ENCODE measurements around the gene TANC1. TPM values are rescaled to one million over a fixed set of nuclear protein-coding genes. Genes with fewer than 3 reads are reported as not detected.
A peak's percentile ranks its signal among the peaks of the same experiment; 100 is the strongest.

Gene TANC1
- total and polyA plus RNA-seq, 4 experiments from 2014 or later: 0.35 to 0.79 (median 0.50) TPM; not detected in 1

- H3K27ac Mint-ChIP-seq: no peak overlapping the region
- Histone ChIP-seq H3K27me3 (ENCODE audit: insufficient read depth, low read length) (no peaks in the 10 kb centered on the region), H3K27ac (ENCODE audit: low read depth, low read length) (no peak overlapping the region), H3K4me3 (ENCODE audit: low read length in 2 of 2) (no peak overlapping the region), H3K36me3 (ENCODE audit: insufficient read depth, low read length) (no peaks in the 10 kb centered on the region), H3K9me3 (ENCODE audit: control insufficient read depth in 1 of 2, low read length in 2 of 2) (no peaks in the 10 kb centered on the region), H3K4me1 (ENCODE audit: insufficient read depth, low read length) (no peaks in the 10 kb centered on the region)
- H3K36me3 Mint-ChIP-seq: peaks cover 36 to 62% of the 10 kb centered on the region in 2 donors
- H3K27me3 Mint-ChIP-seq: no peaks in the 10 kb centered on the region
- no peak for DNase-seq
- H3K9me3 Mint-ChIP-seq: no peaks in the 10 kb centered on the region
- intact Hi-C loops (cut with micrococcal nuclease): no loop called here
- H3K4me1 Mint-ChIP-seq: peaks cover 0 to 2% (median 0%) of the 10 kb centered on the region in 4 donors
- no peak overlapping the region for H3K4me3 Mint-ChIP-seq
- ChIA-PET CTCF (ENCODE audit: partially characterized antibody) (no interaction called here), POLR2A (ENCODE audit: partially characterized antibody) (no interaction called here)
Measured at GRCh38 chr2:159267921-159268320, 299.5 kb downstream of the TANC1 start.

DNA sequence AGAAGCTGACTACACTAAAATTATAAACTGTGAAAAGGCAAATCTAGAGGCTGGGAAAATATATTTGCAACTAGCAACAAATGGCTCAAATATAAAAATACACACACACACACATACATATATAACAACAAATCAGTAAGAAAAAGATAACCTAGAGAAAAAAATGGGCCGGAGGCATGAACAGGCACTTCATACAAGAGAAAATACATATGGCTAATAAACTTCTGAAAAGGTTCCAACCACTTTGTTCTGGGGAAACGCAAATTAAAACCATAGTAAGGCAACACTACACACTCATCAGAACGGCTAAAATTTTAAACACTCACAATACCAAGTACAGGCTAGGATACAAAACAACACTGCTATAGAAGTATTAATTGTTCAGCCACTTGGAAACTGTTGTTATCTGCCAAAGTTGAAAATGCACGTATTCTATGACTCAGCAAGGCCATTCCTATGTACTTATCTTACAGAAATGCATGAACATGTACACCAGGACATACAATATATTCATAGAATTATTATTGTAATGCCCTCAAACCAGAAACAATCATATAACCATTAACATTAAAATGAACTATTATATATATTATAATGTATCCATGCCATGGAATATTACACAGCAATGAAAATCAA is 302.4 kb downstream of the TANC1 start:
- no peaks in the 10 kb centered on the region for H3K27me3 ChIP-seq (ENCODE audit: insufficient read depth, low read length)
- ChIA-PET CTCF (ENCODE audit: partially characterized antibody) (no interaction called here), POLR2A (ENCODE audit: partially characterized antibody) (no interaction called here)
- no peak for DNase-seq
- no peaks in the 10 kb centered on the region for H3K36me3 ChIP-seq (ENCODE audit: insufficient read depth, low read length)
- H3K4me1 ChIP-seq (ENCODE audit: insufficient read depth, low read length): no peaks in the 10 kb centered on the region
- no peak overlapping the region for H3K4me3 ChIP-seq (ENCODE audit: low read length in 2 of 2)
- H3K27me3 Mint-ChIP-seq: no peaks in the 10 kb centered on the region
- H3K4me1 Mint-ChIP-seq: peaks cover 0 to 6% (median 0%) of the 10 kb centered on the region in 4 donors
- H3K27ac Mint-ChIP-seq: no peak overlapping the region
- H3K36me3 Mint-ChIP-seq: peaks cover 36 to 63% of the 10 kb centered on the region in 2 donors
- H3K9me3 ChIP-seq (ENCODE audit: control insufficient read depth in 1 of 2, low read length in 2 of 2): no peaks in the 10 kb centered on the region
- H3K4me3 Mint-ChIP-seq: no peak overlapping the region
- intact Hi-C loops (cut with micrococcal nuclease): no loop called here
- no peaks in the 10 kb centered on the region for H3K9me3 Mint-ChIP-seq
- no peak overlapping the region for H3K27ac ChIP-seq (ENCODE audit: low read depth, low read length)

DNA sequence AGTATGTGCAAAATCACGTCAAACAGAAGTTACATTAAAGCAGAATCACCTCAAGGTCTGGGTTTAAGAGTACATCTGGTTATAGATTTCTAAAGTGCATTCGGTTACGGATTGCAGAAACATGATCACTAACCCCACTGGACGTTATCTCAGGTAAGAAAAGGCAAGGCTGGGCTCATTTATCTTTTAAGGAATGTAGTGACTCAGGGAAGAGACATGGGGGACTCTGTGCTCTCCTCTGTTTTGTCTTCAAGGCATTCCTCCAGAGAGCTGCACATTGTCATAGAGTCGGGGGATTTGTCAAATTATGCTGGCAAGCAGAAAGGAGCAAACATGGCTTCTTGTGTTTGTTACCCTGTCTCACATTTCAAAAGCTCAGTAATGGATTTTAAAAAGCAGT is 303.7 kb downstream of the TANC1 start:
- intact Hi-C loops (cut with micrococcal nuclease): no loop called here
- Histone ChIP-seq H3K4me3 (ENCODE audit: low read length in 2 of 2) (no peak overlapping the region), H3K27me3 (ENCODE audit: insufficient read depth, low read length) (no peaks in the 10 kb centered on the region), H3K27ac (ENCODE audit: low read depth, low read length) (no peak overlapping the region), H3K9me3 (ENCODE audit: control insufficient read depth in 1 of 2, low read length in 2 of 2) (no peaks in the 10 kb centered on the region), H3K4me1 (ENCODE audit: insufficient read depth, low read length) (no peaks in the 10 kb centered on the region), H3K36me3 (ENCODE audit: insufficient read depth, low read length) (no peaks in the 10 kb centered on the region)
- peaks cover 36 to 59% of the 10 kb centered on the region in 2 donors for H3K36me3 Mint-ChIP-seq
- no peaks in the 10 kb centered on the region for H3K27me3 Mint-ChIP-seq
- no peak for DNase-seq
- H3K27ac Mint-ChIP-seq: peak overlapping the region in 1 of 7 donors; percentile 31
- no peak overlapping the region for H3K4me3 Mint-ChIP-seq
- POLR2A ChIA-PET (ENCODE audit: partially characterized antibody): no interaction called here
- CTCF ChIA-PET (ENCODE audit: partially characterized antibody): no interaction called here
- no peaks in the 10 kb centered on the region for H3K9me3 Mint-ChIP-seq
- H3K4me1 Mint-ChIP-seq: peaks cover 0 to 6% (median 0%) of the 10 kb centered on the region in 4 donors

DNA sequence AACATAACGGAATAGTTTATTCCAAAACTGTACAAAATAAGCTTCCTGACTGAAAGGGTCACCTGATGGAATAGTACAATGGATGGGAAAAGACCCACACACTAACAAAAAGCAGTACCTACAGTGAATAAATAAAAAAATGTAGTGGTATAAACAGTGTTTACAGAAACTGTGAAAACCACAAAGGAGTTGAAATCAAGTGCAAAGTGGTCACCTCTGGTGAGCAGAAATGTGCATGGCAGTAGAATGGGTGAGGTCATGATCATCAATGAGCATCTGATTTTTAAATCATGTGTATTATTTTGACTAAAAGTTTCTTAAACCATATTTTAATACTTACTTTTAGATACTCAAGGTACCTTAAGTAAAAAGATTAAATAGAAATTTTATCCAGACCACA is 306.7 kb downstream of the TANC1 start:
- intact Hi-C loops (cut with micrococcal nuclease): no loop called here
- Mint-ChIP-seq H3K4me1 (peaks cover 0 to 4% (median 0%) of the 10 kb centered on the region in 4 donors), H3K9me3 (no peaks in the 10 kb centered on the region), H3K36me3 (peaks cover 33 to 39% of the 10 kb centered on the region in 2 donors), H3K27me3 (no peaks in the 10 kb centered on the region), H3K27ac (no peak overlapping the region), H3K4me3 (no peak overlapping the region)
- Histone ChIP-seq H3K27ac (ENCODE audit: low read depth, low read length) (no peak overlapping the region), H3K4me1 (ENCODE audit: insufficient read depth, low read length) (no peaks in the 10 kb centered on the region), H3K9me3 (ENCODE audit: control insufficient read depth in 1 of 2, low read length in 2 of 2) (no peaks in the 10 kb centered on the region), H3K36me3 (ENCODE audit: insufficient read depth, low read length) (peaks cover 4% of the 10 kb centered on the region), H3K4me3 (ENCODE audit: low read length in 2 of 2) (no peak overlapping the region), H3K27me3 (ENCODE audit: insufficient read depth, low read length) (no peaks in the 10 kb centered on the region)
- POLR2A ChIA-PET (ENCODE audit: partially characterized antibody): no interaction called here
- DNase-seq: no peak
- CTCF ChIA-PET (ENCODE audit: partially characterized antibody): no interaction called here

DNA sequence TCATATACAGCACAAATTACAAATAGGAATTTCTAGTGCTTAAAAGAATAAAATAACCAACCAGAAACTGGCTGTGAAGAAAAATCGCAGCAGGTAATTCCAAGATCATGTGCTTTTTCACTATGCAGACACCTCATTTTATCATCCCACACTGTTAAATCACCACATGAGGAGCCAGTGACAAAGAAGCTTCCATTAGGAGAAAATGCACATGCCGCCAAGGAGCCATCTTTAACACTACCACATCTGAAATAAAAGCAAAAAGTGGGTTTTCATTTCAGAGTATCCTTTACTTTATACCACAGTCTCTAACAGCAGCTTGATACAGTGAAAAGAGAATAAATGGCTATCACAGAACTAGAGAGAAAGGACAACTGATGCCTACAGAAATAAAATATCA is 311.3 kb downstream of the TANC1 start:
- H3K9me3 ChIP-seq (ENCODE audit: control insufficient read depth in 1 of 2, low read length in 2 of 2): no peaks in the 10 kb centered on the region
- intact Hi-C loops (cut with micrococcal nuclease): no loop called here
- H3K9me3 Mint-ChIP-seq: no peaks in the 10 kb centered on the region

DNA sequence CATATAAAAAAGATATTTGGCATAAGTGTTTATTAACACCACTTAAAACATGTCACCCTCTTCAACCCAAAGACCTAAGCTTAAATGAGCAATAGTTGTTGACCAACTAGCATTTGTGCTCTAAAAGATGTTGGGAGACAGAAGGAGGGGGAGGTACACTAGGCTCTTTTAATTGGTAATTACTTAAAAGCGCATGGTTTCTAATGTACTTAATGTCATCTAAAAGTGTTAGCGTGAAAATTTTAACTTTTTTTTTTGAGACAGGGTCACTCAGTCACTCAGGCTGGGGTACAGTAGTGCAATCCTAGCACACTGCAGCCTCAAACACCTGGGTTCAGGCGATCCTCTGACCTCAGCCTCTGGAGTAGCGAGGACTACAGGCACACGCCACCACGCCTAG is 312.6 kb downstream of the TANC1 start:
- Histone ChIP-seq H3K9me3 (ENCODE audit: control insufficient read depth in 1 of 2, low read length in 2 of 2) (no peaks in the 10 kb centered on the region), H3K4me3 (ENCODE audit: low read length in 2 of 2) (no peak overlapping the region), H3K27me3 (ENCODE audit: insufficient read depth, low read length) (no peaks in the 10 kb centered on the region), H3K4me1 (ENCODE audit: insufficient read depth, low read length) (peaks cover 4% of the 10 kb centered on the region), H3K27ac (ENCODE audit: low read depth, low read length) (no peak overlapping the region), H3K36me3 (ENCODE audit: insufficient read depth, low read length) (peaks cover 4% of the 10 kb centered on the region)
- DNase-seq: no peak
- intact Hi-C loops (cut with micrococcal nuclease): no loop called here
- Mint-ChIP-seq H3K27me3 (no peaks in the 10 kb centered on the region), H3K27ac (no peak overlapping the region), H3K36me3 (peaks cover 7 to 12% of the 10 kb centered on the region in 2 donors), H3K4me3 (no peak overlapping the region), H3K4me1 (peaks cover 4 to 14% (median 6%) of the 10 kb centered on the region in 4 donors), H3K9me3 (no peaks in the 10 kb centered on the region)
- ChIA-PET POLR2A (ENCODE audit: partially characterized antibody) (no interaction called here), CTCF (ENCODE audit: partially characterized antibody) (no interaction called here)

More for the DNA sequence above, 311.3 kb downstream of the TANC1 start:
- Mint-ChIP-seq H3K4me3 (no peak overlapping the region), H3K27me3 (no peaks in the 10 kb centered on the region), H3K36me3 (peaks cover 12 to 17% of the 10 kb centered on the region in 2 donors), H3K27ac (no peak overlapping the region), H3K4me1 (peaks cover 0 to 5% (median 3%) of the 10 kb centered on the region in 4 donors)
- ChIA-PET POLR2A (ENCODE audit: partially characterized antibody) (no interaction called here), CTCF (ENCODE audit: partially characterized antibody) (no interaction called here)
- H3K36me3 ChIP-seq (ENCODE audit: insufficient read depth, low read length): peaks cover 4% of the 10 kb centered on the region
- H3K4me3 ChIP-seq (ENCODE audit: low read length in 2 of 2): no peak overlapping the region
- DNase-seq: no peak
- H3K4me1 ChIP-seq (ENCODE audit: insufficient read depth, low read length): no peaks in the 10 kb centered on the region
- no peaks in the 10 kb centered on the region for H3K27me3 ChIP-seq (ENCODE audit: insufficient read depth, low read length)
- no peak overlapping the region for H3K27ac ChIP-seq (ENCODE audit: low read depth, low read length)

Measured in CD4-positive, alpha-beta memory T cell (primary cell).